Nephron progenitor cell (in vitro differentiated cells): ENCODE results near the gene CD300A.

Experiments used
- DNase-seq: peaks from one replicate; pipeline ENCODE4 v3.0.0; 2021
- H3K27ac Mint-ChIP-seq: 2 replicates; pipeline ENCODE4 v1.8.0; 2021; ENCODE audit warnings: mild to moderate bottlenecking, moderate library complexity, mixed read lengths
- H3K27me3 Mint-ChIP-seq: 2 replicates; pipeline ENCODE4 v1.8.0; 2021; ENCODE audit warnings: mild to moderate bottlenecking, low read depth, mixed read lengths; ENCODE audit not compliant: poor library complexity
- H3K36me3 Mint-ChIP-seq: 2 replicates; pipeline ENCODE4 v1.8.0; 2021; ENCODE audit warnings: low read depth, mixed read lengths
- H3K4me1 Mint-ChIP-seq: 2 replicates; pipeline ENCODE4 v1.8.0; 2021; ENCODE audit warnings: mixed read lengths
- H3K4me3 Mint-ChIP-seq: 2 replicates; pipeline ENCODE4 v1.8.0; 2021; ENCODE audit warnings: mild to moderate bottlenecking, moderate library complexity, mixed read lengths
- H3K9me3 Mint-ChIP-seq: 2 replicates; pipeline ENCODE4 v1.8.0; 2021; ENCODE audit warnings: mild to moderate bottlenecking, moderate library complexity, mixed read lengths
- CTCF ChIP-seq: fragments of 200-600 bp; sonication (generic); IDR thresholded peaks from 2 replicates; pipeline ENCODE4 v1.5.0; 2021; ENCODE audit warnings: antibody characterized with exemption

CD300A gene

GRCh38 chr17:74430706-74431567 lies 35.5 kb upstream of the CD300A start:
- Mint-ChIP-seq H3K4me3 (peak overlapping the region; percentile 89), H3K27me3 (peaks cover 6% of the 10 kb centered on the region)
- peak; percentile 90 for DNase-seq

GRCh38 chr17:74431568-74432423 lies 34.6 kb upstream of the CD300A start, which contains the start of gene GPRC5C:
GPRC5C (plus strand) TSS chr17:74432088; CDS start chr17:74439777, 7,689 bp downstream.
- H3K9me3 Mint-ChIP-seq: peaks cover 4% of the 10 kb centered on the region
- H3K27me3 Mint-ChIP-seq: peaks cover 6% of the 10 kb centered on the region
- TF ChIP-seq CTCF: no peak
- peaks cover 69% of the 10 kb centered on the region for H3K4me1 Mint-ChIP-seq
- H3K36me3 Mint-ChIP-seq: peaks cover 18% of the 10 kb centered on the region
- DNase-seq: peak; percentile 77
- peak within 1 kb of the TSS; percentile 97 for H3K27ac Mint-ChIP-seq
- peak within 1 kb of the TSS; percentile 91 for H3K4me3 Mint-ChIP-seq

More at GRCh38 chr17:74430706-74431567, 35.5 kb upstream of the CD300A start:
- H3K27ac Mint-ChIP-seq: peak overlapping the region; percentile 97
- peaks cover 69% of the 10 kb centered on the region for H3K4me1 Mint-ChIP-seq
- peaks cover 9% of the 10 kb centered on the region for H3K36me3 Mint-ChIP-seq
- no peaks in the 10 kb centered on the region for H3K9me3 Mint-ChIP-seq
- no peak for TF ChIP-seq CTCF

GRCh38 chr17:74432424-74432690 lies 34.1 kb upstream of the CD300A start:
- Mint-ChIP-seq H3K4me1 (peaks cover 65% of the 10 kb centered on the region), H3K9me3 (peaks cover 9% of the 10 kb centered on the region), H3K4me3 (peak overlapping the region; percentile 91), H3K36me3 (peaks cover 23% of the 10 kb centered on the region), H3K27me3 (peaks cover 6% of the 10 kb centered on the region), H3K27ac (no peak overlapping the region)
- no peak for TF ChIP-seq CTCF
- DNase-seq: peak; percentile 52

- H3K4me1 Mint-ChIP-seq: peaks cover 60% of the 10 kb centered on the region
- H3K27me3 Mint-ChIP-seq: peaks cover 6% of the 10 kb centered on the region
- peak overlapping the region; percentile 91 for H3K4me3 Mint-ChIP-seq
- H3K9me3 Mint-ChIP-seq: peaks cover 14% of the 10 kb centered on the region
- no peak for TF ChIP-seq CTCF
- peak; percentile 62 for DNase-seq
- H3K36me3 Mint-ChIP-seq: peaks cover 28% of the 10 kb centered on the region
- H3K27ac Mint-ChIP-seq: peak overlapping the region; percentile 29
Measured at GRCh38 chr17:74432766-74433391, 33.6 kb upstream of the CD300A start.

- H3K27ac Mint-ChIP-seq: peak overlapping the region; percentile 93
- TF ChIP-seq CTCF: no peak
- peak; percentile 60 for DNase-seq
- H3K4me1 Mint-ChIP-seq: peaks cover 53% of the 10 kb centered on the region
- H3K4me3 Mint-ChIP-seq: peak overlapping the region; percentile 91
- H3K9me3 Mint-ChIP-seq: peaks cover 17% of the 10 kb centered on the region
- peaks cover 33% of the 10 kb centered on the region for H3K36me3 Mint-ChIP-seq
- H3K27me3 Mint-ChIP-seq: peaks cover 6% of the 10 kb centered on the region
Measured at GRCh38 chr17:74433421-74434121, 32.9 kb upstream of the CD300A start.
